Esophagus squamous epithelium (tissue), 4 donors: Measurements from ENCODE around the gene BRD9. TPM values are rescaled to one million over a fixed set of nuclear protein-coding genes. Genes with fewer than 3 reads are reported as not detected.

Source experiments
- total RNA-seq, 4 donors: library from RNA; depleted of rRNA; stranded (reverse); fragments of >200 nt; gene quantifications; one replicate each; pipeline ENCODE4 v1.1.0, GENCODE V29; 2016

The BRD9 gene
- total RNA-seq, 4 donors from 2014 or later, result 16.1 to 35.7 (median 22.3) TPM

Other genes with a start within 250 kb of the BRD9 start
- 1 to 10 TPM; 1.7 to 5.8 (median 5.5) TPM for gene TPPP, start 199.4 kb downstream of the BRD9 start, total RNA-seq
- gene ZDHHC11B, start 108.1 kb downstream of the BRD9 start, total RNA-seq, result 1 to 10 TPM in 3 of 4 donors, under 1 TPM in 1; 0.44 to 4.6 (median 2.7) TPM
- gene ZDHHC11, start 41.8 kb downstream of the BRD9 start, total RNA-seq, result 1 to 10 TPM; 1.1 to 7.0 (median 3.3) TPM
- gene TRIP13, start 83 bp upstream of the BRD9 start, total RNA-seq, result 10 to 100 TPM in 2 of 4 donors, 1 to 10 TPM in 2; 3.2 to 17.7 (median 9.5) TPM
- 10 to 100 TPM in 1 of 4 donors, 1 to 10 TPM in 3; 1.2 to 11.3 (median 1.5) TPM for gene NKD2, start 116.0 kb upstream of the BRD9 start, total RNA-seq
- gene SLC12A7, start 219.3 kb upstream of the BRD9 start, total RNA-seq, result 10 to 100 TPM in 1 of 4 donors, 1 to 10 TPM in 3; 4.5 to 13.4 (median 6.6) TPM